Femur (tissue), 1 donor: Measurements from ENCODE around the gene ARL17A.
"Not testable (repeated sequence)": the region's sequence is repeated elsewhere in the genome, so short reads cannot be mapped to it uniquely, and the experiment has no call there.

Experiments used
- DNase-seq: peaks from one replicate; pipeline ENCODE4 v3.0.0-alpha.2; 2017

Gene ARL17A

DNA sequence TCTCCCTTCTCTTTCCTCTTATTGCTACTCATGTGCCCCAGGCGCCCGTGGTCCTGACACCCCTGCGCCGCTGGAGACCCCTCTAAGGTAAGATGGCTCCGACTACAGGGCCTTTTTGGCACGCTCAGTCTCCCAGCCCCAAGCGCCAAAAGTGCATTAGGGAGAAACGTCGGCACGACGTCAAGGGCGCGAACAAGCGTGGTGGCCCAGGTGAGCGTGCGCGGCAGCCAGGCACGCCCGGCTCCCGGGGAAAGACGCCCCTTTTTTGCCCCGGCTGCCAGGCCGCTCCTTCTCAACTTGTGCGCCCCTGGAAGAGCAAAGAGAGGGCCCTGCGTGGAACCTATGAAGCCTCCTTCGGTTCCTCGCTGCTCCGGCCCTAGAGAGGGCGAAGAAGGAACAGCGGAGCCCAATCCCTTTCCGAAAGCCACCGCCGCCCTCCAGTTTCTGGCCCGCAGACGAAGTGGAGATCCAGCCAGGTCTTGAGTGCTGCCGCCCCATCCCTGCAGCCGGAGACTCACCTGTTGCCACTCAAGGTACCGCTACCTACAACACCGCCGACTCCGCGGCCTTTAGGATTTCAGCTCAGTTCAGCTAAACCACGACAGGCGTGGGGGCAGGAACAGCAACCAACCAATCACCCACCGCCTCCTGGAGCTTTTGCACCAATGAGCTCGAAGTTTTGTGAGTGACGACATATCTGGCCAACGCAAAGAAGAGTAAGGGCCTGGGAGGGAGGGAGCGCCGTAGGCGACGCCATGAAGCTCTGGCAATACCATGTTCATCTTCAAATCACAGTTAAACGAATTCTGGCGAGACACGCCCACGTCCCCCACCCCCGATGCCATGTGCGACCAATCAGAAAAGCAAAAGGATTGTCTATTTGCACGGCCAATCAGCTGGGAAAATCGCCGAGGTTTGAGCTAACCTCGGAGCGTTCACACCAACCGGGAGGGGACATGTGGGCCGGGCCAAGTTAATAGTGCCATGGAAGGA lies at the start of gene ARL17A:
Gene ARL17A (minus strand): TSS at position 609 of the 993 bp plus-strand sequence. CDS start 3,369 bp downstream, outside the sequence.
- DNase-seq: not testable (repeated sequence)

DNA sequence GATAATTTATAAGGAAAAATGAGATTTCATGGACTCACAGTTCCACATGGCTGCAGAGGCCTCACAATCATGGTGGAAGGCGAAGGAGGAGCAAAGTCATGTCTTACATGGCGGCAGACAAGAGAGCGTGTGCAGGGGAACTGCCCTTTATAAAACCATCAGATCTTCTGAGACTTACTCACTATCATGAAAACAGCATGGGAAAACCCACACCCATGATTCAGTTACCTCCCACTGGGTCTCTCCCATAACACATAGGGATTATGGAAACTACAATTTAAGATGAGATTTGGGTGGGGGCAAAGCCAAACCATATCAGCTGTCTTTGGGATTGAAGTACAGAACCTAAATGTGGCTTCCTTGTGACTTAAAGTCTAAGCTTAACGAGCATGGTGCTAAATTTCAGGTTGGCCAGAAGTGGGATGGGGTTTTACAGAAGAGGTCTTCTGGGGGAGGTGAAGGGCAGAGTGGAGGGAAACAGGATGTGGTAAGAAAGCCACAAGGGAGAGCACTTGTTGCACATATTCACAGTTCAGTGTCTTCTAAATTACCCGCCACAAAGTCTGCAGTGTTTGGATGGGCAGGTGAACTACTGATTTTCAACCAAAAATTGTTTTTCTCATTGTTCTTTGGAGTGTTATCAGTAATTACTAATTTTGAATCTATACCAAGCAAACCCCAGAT lies 49.4 kb upstream of the ARL17A start:
- not testable (repeated sequence) for DNase-seq

DNA sequence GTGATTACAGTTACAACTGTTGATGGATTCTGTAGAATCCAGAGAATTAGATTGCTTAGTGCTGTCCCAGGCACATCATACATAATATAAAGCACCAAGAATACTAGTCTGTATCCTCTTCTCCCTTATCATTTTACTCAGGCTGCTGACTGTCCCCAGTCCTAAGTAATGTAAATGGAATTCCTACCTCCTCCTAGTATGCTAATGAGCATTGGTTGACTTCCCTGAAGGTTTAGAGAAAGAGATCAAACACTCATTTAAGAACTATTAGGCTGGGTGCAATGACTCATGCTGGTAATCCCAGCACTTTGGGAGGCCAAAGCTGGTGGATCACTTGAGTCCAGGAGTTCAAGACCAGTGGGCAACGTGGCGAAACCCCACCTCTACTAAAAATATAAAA lies 48.0 kb upstream of the ARL17A start:
- DNase-seq: not testable (repeated sequence)

DNA sequence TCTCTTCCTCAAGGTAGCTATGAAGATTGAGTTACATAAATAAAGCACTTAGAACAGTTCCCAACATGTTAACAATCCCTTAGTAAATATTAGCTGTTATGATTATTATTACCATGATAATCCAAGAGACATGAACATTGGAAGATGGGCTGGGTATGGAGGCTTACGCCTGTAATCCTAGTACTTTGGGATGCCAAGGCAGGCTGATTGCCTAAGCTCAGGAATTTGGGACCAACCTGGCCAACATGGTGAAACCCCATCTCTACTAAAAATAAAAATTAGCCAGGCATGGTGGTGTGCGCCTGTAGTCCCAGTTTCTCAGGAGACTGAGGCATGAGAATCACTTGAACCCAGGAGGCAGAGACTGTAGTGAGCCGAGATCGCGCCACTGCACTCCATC lies 45.2 kb upstream of the ARL17A start:
- DNase-seq: not testable (repeated sequence)

DNA sequence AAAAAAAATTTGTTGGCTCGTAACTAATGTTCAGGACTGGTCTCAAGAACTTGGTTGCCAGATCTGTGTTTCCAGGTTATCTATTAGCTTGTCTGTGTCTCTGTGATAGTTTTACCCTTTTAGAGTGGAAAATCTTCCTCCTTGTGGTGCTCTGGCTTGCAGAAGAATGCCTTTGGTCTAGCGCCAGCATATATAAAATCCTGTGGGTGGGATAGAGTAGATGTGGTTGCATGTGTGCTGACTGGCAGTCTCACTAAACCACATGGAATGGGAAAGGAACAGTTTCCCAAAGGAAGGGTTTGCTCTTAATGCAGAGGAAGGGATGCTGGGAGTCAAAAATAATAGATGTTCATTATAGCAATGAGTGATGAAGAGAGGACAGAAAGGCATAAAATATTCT lies 44.3 kb upstream of the ARL17A start:
- not testable (repeated sequence) for DNase-seq

DNA sequence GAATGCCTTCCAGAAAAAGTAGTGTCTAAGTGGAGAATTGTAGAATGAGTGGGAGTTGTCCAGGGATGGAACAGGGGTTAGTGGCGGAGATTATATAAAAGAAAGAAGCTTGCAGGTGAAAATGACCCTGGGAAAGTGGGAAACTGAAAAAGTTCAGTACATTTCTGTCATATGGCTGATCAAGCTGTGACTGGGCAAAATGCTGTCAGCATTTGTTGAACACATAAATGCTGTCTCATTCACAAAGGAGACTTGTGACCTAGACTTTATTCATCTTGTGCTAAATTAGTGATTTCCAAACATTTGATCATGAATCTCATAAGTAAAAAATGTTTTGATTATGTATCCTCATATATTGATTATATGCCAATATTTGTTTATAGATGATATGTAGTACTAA lies 39.5 kb upstream of the ARL17A start:
- not testable (repeated sequence) for DNase-seq

DNA sequence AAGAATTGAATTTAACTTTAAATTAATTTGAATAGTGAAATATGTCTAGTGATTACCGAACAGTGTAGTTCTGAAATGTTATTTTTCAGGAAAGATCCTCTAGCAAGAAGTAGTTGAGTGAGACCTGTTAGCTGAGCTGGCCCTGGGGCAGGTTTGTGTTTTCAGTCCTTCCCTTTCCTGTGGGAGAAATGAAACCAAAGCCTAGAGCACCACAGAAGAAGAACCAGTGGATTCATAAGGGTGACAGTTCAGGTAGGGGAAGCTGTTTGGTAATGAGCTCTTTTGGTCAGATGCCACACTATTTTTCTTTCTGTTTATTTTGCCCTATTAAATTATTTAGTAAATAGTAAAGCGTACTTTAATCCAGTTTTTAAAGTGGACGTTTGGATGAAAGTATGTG lies 37.6 kb upstream of the ARL17A start:
- not testable (repeated sequence) for DNase-seq

DNA sequence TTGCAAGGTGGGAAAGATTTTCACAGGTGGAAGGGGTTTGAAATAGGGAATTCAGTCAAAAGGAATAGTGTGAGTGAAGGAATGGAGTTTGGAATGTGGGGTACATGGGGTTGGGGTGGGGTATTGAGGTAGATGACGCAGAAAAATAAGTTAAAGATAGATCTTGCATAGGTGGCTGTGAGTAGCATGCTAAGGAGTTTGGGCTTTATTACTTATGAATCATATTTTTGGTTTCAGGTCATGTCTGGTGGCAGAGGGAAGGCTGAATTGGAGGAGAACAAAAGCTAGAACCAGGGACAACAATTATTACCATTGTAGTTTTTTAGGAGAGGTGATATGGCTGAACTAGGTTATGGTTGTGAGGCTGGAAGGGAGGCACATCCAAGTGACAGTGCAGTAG lies 34.4 kb upstream of the ARL17A start:
- DNase-seq: not testable (repeated sequence)

DNA sequence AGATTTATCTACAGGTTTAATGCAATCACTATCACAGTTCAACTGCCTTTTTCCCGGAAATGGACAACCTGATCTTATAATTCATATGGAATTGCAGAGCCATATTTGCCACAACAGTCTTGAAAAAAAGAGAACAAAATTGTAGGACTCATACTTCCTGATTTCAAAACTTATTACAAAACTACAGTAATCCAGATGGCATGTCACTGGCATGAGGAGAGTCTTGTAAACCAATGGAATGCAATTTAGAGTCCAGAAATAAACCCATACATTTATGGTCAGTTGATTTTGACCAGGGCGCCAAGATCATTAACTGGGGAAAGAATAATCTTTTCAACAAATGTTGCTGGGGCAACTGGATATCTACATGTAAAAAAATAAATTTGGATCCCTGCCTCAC lies 31.8 kb upstream of the ARL17A start:
- DNase-seq: not testable (repeated sequence)

DNA sequence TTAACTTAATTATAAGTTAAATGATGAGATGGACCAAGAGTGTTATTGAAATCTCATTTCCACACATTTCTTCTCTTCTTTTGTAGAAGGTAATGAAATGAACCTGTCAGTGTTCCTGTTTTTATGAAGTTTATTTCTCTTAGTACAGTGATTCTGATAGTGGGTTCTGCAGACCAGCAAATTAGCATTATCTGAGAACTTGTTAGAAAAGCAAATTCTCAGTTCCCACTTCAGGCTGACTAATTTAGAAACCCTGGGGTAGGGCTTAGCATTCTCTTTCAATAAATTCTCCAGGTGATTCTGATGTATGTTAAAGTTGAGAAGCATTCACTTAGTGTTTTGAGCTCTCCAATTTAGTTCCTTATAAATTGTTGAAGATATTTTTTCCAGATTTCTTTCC lies 23.6 kb upstream of the ARL17A start:
- not testable (repeated sequence) for DNase-seq

DNA sequence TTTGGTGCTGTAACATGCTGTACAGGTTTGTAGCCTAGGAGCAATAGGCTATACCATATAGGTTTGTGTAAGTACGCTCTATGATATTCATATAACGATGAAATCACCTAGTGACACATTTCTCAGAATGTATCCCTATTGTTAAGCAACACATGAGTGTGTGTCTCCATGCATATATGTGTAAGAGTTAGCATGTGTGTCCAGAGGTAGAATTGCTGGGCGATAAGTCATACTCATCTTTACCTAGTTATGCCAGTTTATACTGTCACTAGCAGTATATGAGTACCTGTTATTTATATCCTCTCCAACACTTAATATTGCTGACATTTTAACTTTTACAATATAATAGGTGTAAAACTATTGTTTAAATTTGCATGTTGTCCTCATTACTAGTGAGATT lies 21.3 kb upstream of the ARL17A start:
- DNase-seq: not testable (repeated sequence)

DNA sequence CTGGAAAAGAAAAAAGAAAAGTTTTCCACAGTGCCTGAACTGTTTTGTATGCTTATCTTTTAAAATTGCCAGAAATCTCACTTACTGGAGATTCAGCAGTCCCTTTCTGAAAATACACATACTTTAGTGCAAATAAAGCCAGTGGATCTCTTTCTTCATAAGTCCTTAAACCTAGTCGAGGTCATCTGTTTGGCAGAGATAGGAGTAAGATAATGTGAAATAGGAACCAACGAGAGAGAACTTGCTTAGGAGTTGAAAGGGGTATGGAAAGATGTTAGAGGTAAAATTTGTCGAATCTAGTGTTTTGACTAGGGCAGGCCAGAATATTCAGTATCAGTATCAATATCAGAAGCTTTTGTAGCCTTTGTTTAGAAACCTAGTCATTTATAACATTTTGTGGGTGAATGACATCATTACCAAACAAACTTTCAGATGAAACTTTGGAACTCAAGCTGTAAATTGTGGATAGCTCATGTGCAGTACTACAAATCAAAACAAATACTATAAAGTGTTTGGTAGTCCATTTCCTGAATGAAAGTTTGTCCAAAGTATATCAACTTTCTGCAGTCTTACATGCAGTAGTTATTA lies 18.9 kb upstream of the ARL17A start:
- DNase-seq: not testable (repeated sequence)

DNA sequence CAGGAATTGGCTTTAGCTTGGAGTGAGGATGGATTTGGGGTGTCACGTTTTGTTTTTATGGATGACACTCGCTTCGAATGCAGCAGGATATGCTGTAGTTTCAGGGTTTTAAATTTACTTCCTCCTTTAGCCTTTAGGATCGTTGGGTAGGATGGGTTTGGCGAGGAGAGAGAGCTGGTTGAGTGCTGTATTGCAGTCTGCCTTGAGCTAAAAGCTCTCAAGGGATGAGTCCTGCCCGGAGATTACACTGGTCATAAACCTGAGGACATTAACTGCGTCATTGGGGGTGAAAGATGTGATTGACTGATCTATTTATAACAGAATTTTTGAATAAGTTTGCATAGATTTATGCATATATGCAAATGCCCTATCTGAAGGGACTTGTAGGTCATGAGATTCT lies 11.8 kb upstream of the ARL17A start:
- not testable (repeated sequence) for DNase-seq

DNA sequence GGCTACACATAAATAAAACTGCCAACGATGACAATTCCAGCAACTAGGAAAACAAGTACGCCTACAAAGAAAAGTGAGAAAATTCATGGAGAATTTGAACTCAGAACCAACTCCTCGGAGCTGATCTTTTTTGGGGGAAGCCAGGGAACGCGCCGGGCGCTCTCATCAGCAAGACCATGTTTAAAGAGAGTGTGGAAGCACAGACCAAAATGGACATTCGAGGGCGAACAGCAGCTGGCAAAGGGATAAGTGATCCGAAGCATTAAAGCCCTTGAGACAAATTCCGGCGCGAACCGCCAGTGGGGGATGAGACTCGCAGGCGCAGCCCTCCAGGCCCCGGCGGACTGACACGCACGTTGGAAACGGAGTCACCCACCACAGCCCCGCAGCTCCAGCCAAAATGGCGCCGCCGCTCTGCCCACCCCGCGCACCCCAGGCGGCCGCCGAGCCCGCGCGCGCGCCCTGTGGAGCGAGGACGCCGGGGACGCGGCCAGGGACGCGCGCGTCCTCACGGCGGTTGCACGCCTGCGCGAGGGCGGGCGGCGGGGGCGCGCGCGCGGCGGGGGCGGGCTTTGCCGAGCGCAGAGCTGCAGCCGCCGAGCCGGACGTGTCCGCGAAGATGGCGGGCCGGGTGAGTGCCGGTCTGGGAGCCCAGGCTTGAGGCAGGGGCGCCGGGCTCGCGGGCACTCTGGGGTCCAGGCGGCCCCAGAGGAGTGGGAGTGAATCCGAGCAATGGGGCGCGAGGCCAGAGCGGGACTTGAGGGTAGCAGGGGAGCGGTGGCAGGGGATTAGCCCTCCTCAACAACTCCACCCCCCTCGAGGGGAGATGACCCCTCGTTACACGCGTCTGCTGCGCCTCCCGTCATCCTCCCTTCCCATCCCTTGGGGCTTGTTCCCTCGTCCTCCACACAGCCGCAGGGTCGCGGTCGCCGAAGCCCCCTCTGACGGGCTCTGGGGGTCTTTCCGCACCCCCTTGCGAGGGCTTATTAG lies 11.0 kb upstream of the ARL17A start, which contains the start of gene NSF:
Gene NSF (plus strand): TSS at position 513 of the 990 bp plus-strand sequence. CDS start 107 bp downstream, at position 620.
- DNase-seq: not testable (repeated sequence)

DNA sequence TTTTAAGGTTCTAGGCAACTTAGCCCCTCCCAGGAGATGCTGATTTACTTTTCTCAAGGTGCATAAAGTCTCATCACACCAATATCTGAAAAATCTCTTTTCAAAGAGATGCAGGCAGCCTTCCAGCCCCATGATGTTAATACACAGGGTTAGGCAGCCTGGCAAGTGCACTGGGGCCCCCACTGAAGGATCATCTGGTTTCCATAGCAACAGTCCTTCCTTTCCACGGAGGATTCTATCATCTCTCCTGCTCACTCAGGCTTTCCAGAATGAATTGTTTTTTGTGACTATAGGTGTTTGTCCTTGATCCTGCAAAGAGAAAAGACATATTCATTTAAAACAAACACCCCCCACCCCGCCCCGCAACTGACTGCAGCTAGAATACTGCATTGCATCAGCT lies 6.0 kb upstream of the ARL17A start:
- DNase-seq: not testable (repeated sequence)

DNA sequence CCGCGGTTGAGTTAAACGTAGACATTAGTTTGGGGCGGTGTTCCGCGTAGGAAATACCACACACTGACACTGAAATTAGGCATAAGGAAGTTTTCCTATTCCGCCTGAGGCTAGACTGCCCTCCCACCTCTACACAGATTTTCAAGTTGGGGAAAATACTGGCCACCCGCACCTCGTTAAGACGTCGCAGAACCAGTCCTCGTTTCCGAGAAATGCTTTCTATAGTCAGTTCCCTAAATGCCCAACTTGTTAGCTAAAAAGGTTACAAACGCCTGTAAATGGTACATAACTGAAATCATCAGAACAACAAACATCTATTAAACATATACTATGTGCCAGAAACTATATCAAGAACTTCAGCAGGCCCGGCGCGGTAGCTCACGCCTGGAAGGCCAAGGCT lies 591 bp upstream of the ARL17A start:
- not testable (repeated sequence) for DNase-seq

DNA sequence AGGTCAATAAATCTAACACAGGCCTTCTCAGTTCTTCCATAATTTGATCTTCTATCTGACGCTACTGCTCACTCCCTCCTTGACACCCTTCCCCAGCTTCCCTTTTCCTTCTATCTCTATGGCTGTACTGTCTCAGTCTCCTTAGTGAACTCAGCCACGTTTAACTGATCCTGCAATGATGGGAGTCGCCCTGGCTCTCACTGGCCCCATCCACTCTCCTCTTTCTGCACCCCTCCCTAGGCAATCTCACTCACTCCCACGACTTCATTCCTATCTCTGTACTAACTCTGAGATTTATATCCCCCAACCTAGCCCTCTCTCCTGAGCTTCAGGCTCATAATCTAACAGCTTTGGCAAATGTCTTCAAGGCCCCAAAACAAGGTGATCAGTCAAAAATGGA lies 7.7 kb downstream of the ARL17A start:
- DNase-seq: not testable (repeated sequence)

DNA sequence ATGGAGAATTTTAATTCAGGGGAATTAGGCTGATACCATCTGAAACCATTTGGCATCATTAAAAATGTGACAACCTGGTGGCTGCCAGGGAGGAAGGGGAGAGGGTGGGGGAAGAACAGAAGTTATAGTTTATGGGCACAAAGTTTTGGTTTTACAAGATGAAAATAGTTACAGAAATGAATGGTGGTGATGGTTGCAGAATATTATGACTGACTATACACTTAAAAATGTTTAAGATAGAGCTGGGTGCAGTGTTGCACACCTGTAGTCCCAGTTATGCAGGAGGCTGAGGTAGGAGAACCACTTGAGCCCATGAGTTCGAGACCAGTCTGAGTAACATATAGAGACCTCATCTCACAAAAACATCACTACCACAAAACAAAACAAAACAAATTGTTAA lies 12.5 kb downstream of the ARL17A start:
- DNase-seq: not testable (repeated sequence)

DNA sequence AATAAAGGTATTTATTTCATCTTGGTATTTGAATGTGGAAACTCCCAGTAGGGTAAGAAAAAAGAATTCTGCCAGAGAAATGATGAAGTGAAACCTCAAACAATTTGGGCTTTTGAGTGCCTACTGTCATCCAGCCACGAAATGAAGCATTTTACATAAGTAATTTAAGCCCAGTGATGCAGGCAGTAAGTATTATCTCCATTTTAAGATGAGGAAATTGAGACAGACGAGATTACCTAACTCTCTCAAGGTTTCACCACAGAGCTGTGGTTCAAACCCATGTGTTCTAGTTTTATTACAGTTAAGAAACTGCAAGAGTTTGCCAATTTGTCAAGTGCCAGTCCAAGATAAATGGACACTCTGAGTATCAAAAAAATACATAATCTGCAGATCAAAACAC lies 13.2 kb downstream of the ARL17A start:
- not testable (repeated sequence) for DNase-seq

DNA sequence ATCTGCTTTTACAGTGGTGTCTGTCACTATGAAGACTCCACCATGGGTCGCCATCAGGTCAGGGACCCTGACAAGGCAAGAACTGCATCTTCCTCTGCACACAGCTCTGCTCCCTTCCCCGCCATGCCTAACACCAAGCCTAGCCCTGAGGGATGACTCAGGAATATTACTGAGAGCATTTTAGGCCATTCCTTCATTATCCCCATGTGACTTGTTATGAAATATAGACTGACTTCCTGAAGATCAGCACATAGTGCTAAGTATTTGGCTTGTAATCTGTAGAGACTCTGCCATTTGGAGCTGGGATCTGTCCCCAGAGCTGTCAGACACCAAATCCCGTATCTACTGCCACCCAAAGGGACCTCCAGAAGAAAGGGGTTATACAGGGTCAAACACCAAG lies 19.4 kb downstream of the ARL17A start:
- DNase-seq: not testable (repeated sequence)

DNA sequence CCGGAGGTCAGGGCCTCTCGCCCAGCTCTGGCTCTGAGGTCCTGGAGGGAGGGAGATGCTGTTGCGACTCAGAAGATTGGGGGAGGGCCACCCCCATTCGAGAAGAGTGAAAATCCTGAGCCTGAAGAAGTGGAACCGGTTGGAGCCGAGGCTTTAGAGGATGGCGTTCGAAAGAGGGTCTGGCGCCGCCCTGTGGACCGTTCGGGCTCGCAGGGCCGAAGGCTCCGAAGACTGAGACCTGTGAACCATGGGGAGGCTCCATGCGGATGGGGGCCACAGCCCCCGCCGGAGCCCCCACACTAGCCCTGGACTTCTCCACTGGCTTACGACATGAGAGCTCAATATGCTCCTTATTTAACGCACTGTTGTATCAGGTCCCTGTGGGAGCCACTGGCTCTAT lies 20.3 kb downstream of the ARL17A start:
- DNase-seq: not testable (repeated sequence)

DNA sequence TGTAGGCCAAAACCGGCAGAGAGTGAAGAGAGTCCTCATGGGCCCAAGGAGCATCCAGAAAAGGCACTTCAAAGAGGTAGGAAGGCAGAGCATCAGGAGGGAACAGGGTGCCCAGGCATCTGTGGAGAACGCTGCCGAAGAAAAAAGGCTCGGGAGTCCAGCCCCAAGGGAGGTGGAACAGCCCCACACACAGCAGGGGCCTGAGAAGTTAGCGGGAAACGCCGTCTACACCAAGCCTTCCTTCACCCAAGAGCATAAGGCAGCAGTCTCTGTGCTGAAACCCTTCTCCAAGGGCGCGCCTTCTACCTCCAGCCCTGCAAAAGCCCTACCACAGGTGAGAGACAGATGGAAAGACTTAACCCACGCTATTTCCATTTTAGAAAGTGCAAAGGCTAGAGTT lies 30.9 kb downstream of the ARL17A start:
- not testable (repeated sequence) for DNase-seq
